GM12801 (cell line): Measurements from ENCODE around the gene NFATC4.

Experiments used
- CTCF ChIP-seq: IDR thresholded peaks from one replicate; pipeline ENCODE4 v1.5.1; 2011; ENCODE audit warnings: control low read depth; ENCODE audit not compliant: insufficient read length; ENCODE audit errors: extremely low read depth

Gene NFATC4

GRCh38 chr14:24388474-24389179 lies 20.6 kb downstream of the NFATC4 start:
- TF ChIP-seq CTCF = no peak

GRCh38 chr14:24389226-24389848 lies 21.4 kb downstream of the NFATC4 start:
- no peak for TF ChIP-seq CTCF

GRCh38 chr14:24390701-24391468 lies 22.9 kb downstream of the NFATC4 start:
- no peak for TF ChIP-seq CTCF

GRCh38 chr14:24392325-24393091 lies 24.5 kb downstream of the NFATC4 start:
- no peak for TF ChIP-seq CTCF

- TF ChIP-seq CTCF = no peak
Measured at GRCh38 chr14:24394275-24394674, 26.3 kb downstream of the NFATC4 start.

- TF ChIP-seq CTCF = no peak
Measured at GRCh38 chr14:24395609-24396582, 27.9 kb downstream of the NFATC4 start.
